ENCODE data around the gene KEL. TPM values are rescaled to one million over a fixed set of nuclear protein-coding genes. Genes with fewer than 3 reads are reported as not detected.

KEL gene
- total and polyA plus RNA-seq, 2 of the 4 experiments (the other 2 are of a cell fraction) = 0.03 TPM; not detected in 1

- H3K18ac ChIP-seq (ENCODE audit: low read depth, low read length) = no peak overlapping the region
- no peak overlapping the region for H4K8ac ChIP-seq (ENCODE audit: low read depth in 2 of 2, low read length in 2 of 2)
- no TSS peak for BruUV-seq (replicated peaks)
- no peak overlapping the region for H2AK5ac ChIP-seq (ENCODE audit: low read depth, low read length)
- no peak overlapping the region for H4K5ac ChIP-seq (ENCODE audit: low read depth, low read length)
- H3K9me3 ChIP-seq (ENCODE audit: control insufficient read depth, insufficient read depth, low read length) = no peaks in the 10 kb centered on the region
- no peaks in the 10 kb centered on the region for H3K4me1 ChIP-seq (ENCODE audit: control insufficient read depth, insufficient read depth, low read length)
- H3K4me2 ChIP-seq (ENCODE audit: low read depth, low read length) = no peak overlapping the region
- TF ChIP-seq CHD1 (IDR thresholded peaks at IDR 0.05; ENCODE audit: low read depth, low read length) (no peak), POLR2A (IDR thresholded peaks at IDR 0.05; ENCODE audit: low read depth, low read length) (no peak), CTCF (conservative IDR thresholded peaks at IDR 0.05; ENCODE audit: low read depth, low read length) (no peak), MAZ (IDR thresholded peaks at IDR 0.05; ENCODE audit: borderline replicate concordance, low read depth, low read length) (no peak), BHLHE40 (IDR thresholded peaks at IDR 0.05; ENCODE audit: low read depth, low read length) (no peak), USF2 (IDR thresholded peaks at IDR 0.05; ENCODE audit: low read depth, low read length) (no peak), RFX5 (IDR thresholded peaks at IDR 0.05; ENCODE audit: low read depth, low read length) (no peak), MXI1 (IDR thresholded peaks at IDR 0.05; ENCODE audit: borderline replicate concordance, low read depth, low read length) (no peak), ELK1 (IDR thresholded peaks at IDR 0.05; ENCODE audit: borderline replicate concordance, low read depth, low read length) (no peak), SMC3 (IDR thresholded peaks at IDR 0.05; ENCODE audit: low read depth, low read length) (no peak), CEBPB (IDR thresholded peaks at IDR 0.05; ENCODE audit: low read depth, low read length) (no peak), MAFK (IDR thresholded peaks at IDR 0.05; ENCODE audit: low read depth, low read length) (no peak), RAD21 (IDR thresholded peaks at IDR 0.05; ENCODE audit: low read length) (no peak), RCOR1 (IDR thresholded peaks at IDR 0.05; ENCODE audit: insufficient replicate concordance, low read length) (no peak), FOS (IDR thresholded peaks at IDR 0.05; ENCODE audit: low read depth, low read length) (no peak)
- no peak overlapping the region for H3K56ac ChIP-seq (ENCODE audit: extremely low read depth, insufficient read depth, low read length)
- H3K4me3 ChIP-seq (ENCODE audit: insufficient read depth, low read depth, low read length) = no peak overlapping the region
- no peak overlapping the region for H2BK5ac ChIP-seq (ENCODE audit: low read depth, low read length, poor library complexity, severe bottlenecking)
- H2BK20ac ChIP-seq (ENCODE audit: low read depth, low read length) = no peak overlapping the region
- H3K23ac ChIP-seq (ENCODE audit: low read depth, low read length) = no peak overlapping the region
- H3K9ac ChIP-seq (ENCODE audit: low read depth, low read length) = no peak overlapping the region
- dilution Hi-C loops (cut with HindIII; ENCODE audit: low sequenced_read_pairs, unreplicated experiment) = no loop called here
- intact Hi-C loops (cut with micrococcal nuclease) = loop anchor here (10.0 kb wide), 3 partner anchors 366 to 466 kb away; no protein-coding TSS in a partner anchor
- ChIA-PET CTCF (interaction anchor here (0.6 to 4.9 kb wide), 3 partner anchors 214 to 368 kb away, joined by 3 to 28 read pairs (median 3); no protein-coding TSS in a partner anchor), POLR2A (ENCODE audit: unreplicated experiment) (no interaction called here)
- WGBS, 2 experiments (ENCODE audit: extremely low coverage in 2 of 2, insufficient read length in 1 of 2) = no CpG with 5 or more reads among the region's 2 CpGs
- H3K36me3 ChIP-seq (ENCODE audit: control insufficient read depth, insufficient read depth, low read length) = no peaks in the 10 kb centered on the region
- ATAC-seq (ENCODE audit: low read depth) = no peak
- H2BK15ac ChIP-seq (ENCODE audit: low read depth, low read length) = no peak overlapping the region
- no peaks in the 10 kb centered on the region for H3K9me1 ChIP-seq (ENCODE audit: insufficient read depth, low read length)
- DNase-seq = no peak
- no peak overlapping the region for H2BK120ac ChIP-seq (ENCODE audit: low read depth, low read length)
- H3K27ac ChIP-seq (ENCODE audit: insufficient read depth, low read length) = no peak overlapping the region
- no peak overlapping the region for H2AFZ ChIP-seq (replicated peaks; ENCODE audit: low read length, poor library complexity)
- H3K27me3 ChIP-seq (ENCODE audit: control insufficient read depth, insufficient read depth, low read length) = no peaks in the 10 kb centered on the region
- H3K79me1 ChIP-seq (ENCODE audit: low read depth in 1 of 2, low read length in 2 of 2) = no peaks in the 10 kb centered on the region
- no peak overlapping the region for H4K91ac ChIP-seq (ENCODE audit: insufficient read depth, low read depth, low read length)
- H3K4ac ChIP-seq (ENCODE audit: low read depth, low read length) = no peak overlapping the region
- H3K14ac ChIP-seq (replicated peaks; ENCODE audit: low read depth, low read length) = no peak overlapping the region
- H4K20me1 ChIP-seq (ENCODE audit: insufficient read depth, low read length) = no peaks in the 10 kb centered on the region
- in situ Hi-C loops (cut with MboI; ENCODE audit: low sequenced_read_pairs) = loop anchor here (25.0 kb wide), 1 partner anchor 437 kb away; the partner anchor contains the start of gene TAS2R60
- no peak overlapping the region for H2AK9ac ChIP-seq (replicated peaks; ENCODE audit: low read depth, low read length, poor library complexity)
Measured at GRCh38 chr7:143000648-143001047, 38.5 kb upstream of the KEL start.
